Right cardiac atrium (tissue), 5 donors: ENCODE data around the gene RETREG3. TPM values are rescaled to one million over a fixed set of nuclear protein-coding genes. Genes with fewer than 3 reads are reported as not detected.

Experiments used
- ATAC-seq, 2 donors: fragments of 200-7000 bp; cut with Tn5 transposase; one replicate each; pipeline versions ENCODE4 v1.8.0 to v1.9.1; 2020; ENCODE audit warnings: moderate library complexity in 2 of 2, mild to moderate bottlenecking in 1 of 2
- DNase-seq, 3 donors: peaks; one replicate each; pipeline ENCODE4 v3.0.0-alpha.2; 2020
- H3K27ac ChIP-seq: one replicate; pipeline ENCODE4 v1.5.1; 2013; ENCODE audit warnings: mild to moderate bottlenecking, low read length, control low read depth, moderate library complexity
- H3K27me3 ChIP-seq: one replicate; pipeline ENCODE4 v1.6.1; 2013; ENCODE audit not compliant: control insufficient read depth, insufficient read depth
- H3K4me1 ChIP-seq: one replicate; pipeline ENCODE4 v1.6.1; 2013; ENCODE audit warnings: low read length; ENCODE audit not compliant: control insufficient read depth, insufficient read depth
- H3K4me3 ChIP-seq: one replicate; pipeline ENCODE4 v1.5.1; 2013; ENCODE audit warnings: low read length, control low read depth
- H3K9me3 ChIP-seq: one replicate; pipeline ENCODE4 v1.6.1; 2013; ENCODE audit warnings: low read length; ENCODE audit not compliant: control insufficient read depth
- WGBS: extraction: QIAGEN DNeasy Blood & Tissue Kit; methylation state at CpG from one replicate; pipeline ENCODE4 v1.1.7; 2013; 5-methylcytosine and 5-hydroxymethylcytosine counted together
- intact Hi-C, 4 donors: fragments of 100-400 bp; cut with DNase I; formaldehyde crosslinking; loops; one replicate each; pipeline versions ENCODE4 v1.11.0 to v1.14.0; 2022 to 2023
- polyA plus RNA-seq: library from polyadenylated mRNA; stranded (reverse); fragments of 200-250 nt; gene quantifications from one replicate; pipeline ENCODE4 v1.2.3, GENCODE V29; 2013
- total RNA-seq, 4 donors: library from RNA; stranded (reverse); fragmentation: NEBNext Ultra II Directional; extraction: Animal tissue kit (Norgen Biotek cat#: 25700); gene quantifications; one replicate each; pipeline ENCODE4 v1.2.1, GENCODE V29; 2021
- donor health status: healthy with polysubstance abuse.
- donor health status: DM: no; HTN: yes; CAD: no.
- donor health status: DM: no; HTN: no; CAD: no.
- donor health status: DM: no; HTN: yes; CAD: no; lungs with severe emphysema.
- donor health status: DM: yes; HTN: yes; CAD: no.

RETREG3 gene
- total and polyA plus RNA-seq, 5 donors, result 13.0 to 27.0 (median 24.9) TPM

GRCh38 chr17:42568341-42569111, 40.6 kb downstream of the RETREG3 start:
- Histone ChIP-seq H3K27ac (peak overlapping the region; percentile 9), H3K9me3 (no peaks in the 10 kb centered on the region), H3K27me3 (no peaks in the 10 kb centered on the region), H3K4me1 (peaks cover under 1% of the 10 kb centered on the region), H3K4me3 (no peak overlapping the region)
- no peak for DNase-seq
- ATAC-seq, result no peak
- intact Hi-C loops, result no loop called here
- 86% methylated on average over 14 of the region's 14 CpGs for WGBS

DNA sequence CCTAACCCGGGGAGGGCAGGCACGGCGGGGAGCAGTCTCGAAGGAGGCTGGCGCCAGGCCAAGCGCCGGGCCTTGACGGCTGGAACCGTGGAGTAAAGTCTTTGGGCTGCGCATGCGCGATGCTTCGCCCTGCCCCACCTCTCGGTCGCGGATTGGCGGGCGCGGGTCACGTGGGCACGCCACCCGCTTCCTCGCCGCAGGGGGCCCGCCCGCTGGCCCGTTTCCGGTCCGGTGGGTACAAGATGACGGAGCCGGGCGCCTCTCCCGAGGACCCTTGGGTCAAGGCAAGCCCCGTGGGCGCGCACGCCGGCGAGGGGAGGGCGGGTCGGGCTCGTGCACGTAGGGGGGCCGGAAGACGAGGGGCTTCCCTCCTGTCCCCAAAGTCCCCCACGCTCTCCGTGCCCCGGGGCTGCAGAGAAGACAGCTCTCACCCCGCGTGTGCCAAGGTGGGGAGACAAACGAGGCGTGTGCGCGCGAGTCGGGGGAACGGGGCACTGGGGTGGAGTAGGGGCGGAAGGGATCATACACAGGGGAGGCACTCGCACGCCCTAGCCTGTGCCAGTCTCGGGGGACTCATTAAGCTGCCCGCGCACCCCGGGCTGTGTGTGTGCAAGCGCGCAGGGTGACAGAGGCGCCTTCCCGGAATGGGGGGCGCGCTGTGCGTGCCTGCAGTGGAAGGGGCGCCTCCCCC, 42.1 kb downstream of the RETREG3 start, which contains the start of gene MLX:
TSS of gene MLX (plus strand) at position 218 of the 691 bp plus-strand sequence. CDS start at position 243, 25 bp downstream.
- under 1% methylated on average over 72 of the region's 72 CpGs for WGBS
- DNase-seq (peak; percentile 97 to 99 (median 99)), ATAC-seq (peak; percentile 85 to 87)
- intact Hi-C loops, result no loop called here
- H3K27me3 ChIP-seq, result no peaks in the 10 kb centered on the region
- peaks cover 7% of the 10 kb centered on the region for H3K4me1 ChIP-seq
- no peaks in the 10 kb centered on the region for H3K9me3 ChIP-seq
- peak within 1 kb of the TSS; percentile 87 for H3K4me3 ChIP-seq
- H3K27ac ChIP-seq, result peak within 1 kb of the TSS; percentile 91

DNA sequence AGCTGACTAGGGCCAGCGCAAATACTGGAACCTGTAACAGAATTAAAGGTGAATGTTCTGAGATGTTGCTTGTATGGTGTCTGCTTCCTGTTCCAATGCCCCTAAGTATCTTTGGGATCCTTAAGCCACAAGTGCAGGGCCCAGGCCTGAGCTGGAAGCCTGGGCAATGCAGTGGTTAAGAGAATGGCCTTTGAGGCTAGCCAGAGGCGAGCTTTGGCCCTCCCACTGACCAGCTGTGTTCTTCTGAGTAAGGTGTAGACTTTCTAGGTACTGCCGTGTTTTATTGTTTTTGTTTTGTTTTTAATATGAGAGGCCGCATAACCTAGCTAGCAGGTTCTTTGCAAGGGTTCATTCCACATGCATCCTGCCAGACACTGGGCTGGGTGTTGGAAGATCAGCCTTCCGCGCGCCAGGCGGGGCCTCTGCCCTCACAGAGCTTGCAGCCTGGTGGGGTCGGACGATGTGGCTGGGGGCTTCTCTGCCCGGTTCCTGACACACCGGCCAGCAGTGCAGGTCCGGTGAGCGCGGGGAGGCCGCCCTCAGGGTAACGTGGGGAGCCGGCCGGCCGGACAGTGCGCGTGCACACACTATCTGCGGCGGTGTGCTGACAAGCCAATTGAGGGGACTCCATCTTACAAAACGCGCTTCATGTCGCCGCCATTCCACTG, 42.8 kb downstream of the RETREG3 start:
- intact Hi-C loops, result no loop called here

GRCh38 chr17:42565523-42566214, 43.5 kb downstream of the RETREG3 start:
- H3K4me1 ChIP-seq, result peaks cover 10% of the 10 kb centered on the region
- H3K27me3 ChIP-seq, result no peaks in the 10 kb centered on the region
- 90% methylated on average over 16 of the region's 16 CpGs for WGBS
- DNase-seq (peak in 1 of 3 donors; percentile 60), ATAC-seq (no peak)
- H3K9me3 ChIP-seq, result no peaks in the 10 kb centered on the region
- H3K27ac ChIP-seq, result no peak overlapping the region
- H3K4me3 ChIP-seq, result no peak overlapping the region
- intact Hi-C loops, result no loop called here

More for the DNA sequence above, 42.8 kb downstream of the RETREG3 start:
- WGBS, result 26% methylated on average over 28 of the region's 28 CpGs
- H3K4me1 ChIP-seq, result peaks cover 10% of the 10 kb centered on the region
- no peaks in the 10 kb centered on the region for H3K9me3 ChIP-seq
- H3K27ac ChIP-seq, result peak overlapping the region; percentile 80
- DNase-seq, result no peak
- no peaks in the 10 kb centered on the region for H3K27me3 ChIP-seq
- peak overlapping the region; percentile 87 for H3K4me3 ChIP-seq
- ATAC-seq, result no peak

GRCh38 chr17:42564815-42565522, 44.2 kb downstream of the RETREG3 start:
- no peaks in the 10 kb centered on the region for H3K9me3 ChIP-seq
- H3K4me1 ChIP-seq, result peaks cover 10% of the 10 kb centered on the region
- DNase-seq, result no peak
- H3K27ac ChIP-seq, result no peak overlapping the region
- ATAC-seq, result no peak
- intact Hi-C loops, result no loop called here
- 88% methylated on average over 15 of the region's 15 CpGs for WGBS
- no peaks in the 10 kb centered on the region for H3K27me3 ChIP-seq
- H3K4me3 ChIP-seq, result no peak overlapping the region

GRCh38 chr17:42563950-42564349, 45.2 kb downstream of the RETREG3 start:
- no peak for DNase-seq
- peaks cover 10% of the 10 kb centered on the region for H3K4me1 ChIP-seq

GRCh38 chr17:42563543-42563942, 45.6 kb downstream of the RETREG3 start:
- Histone ChIP-seq H3K4me1 (peaks cover 10% of the 10 kb centered on the region), H3K4me3 (no peak overlapping the region), H3K27me3 (no peaks in the 10 kb centered on the region), H3K27ac (no peak overlapping the region), H3K9me3 (no peaks in the 10 kb centered on the region)
- ATAC-seq (no peak), DNase-seq (no peak)
- 19% methylated on average over 1 of the region's 1 CpG for WGBS
- intact Hi-C loops, result no loop called here

More at GRCh38 chr17:42563950-42564349, 45.2 kb downstream of the RETREG3 start:
- Histone ChIP-seq H3K27ac (no peak overlapping the region), H3K4me3 (no peak overlapping the region), H3K27me3 (no peaks in the 10 kb centered on the region), H3K9me3 (no peaks in the 10 kb centered on the region)
- 82% methylated on average over 9 of the region's 9 CpGs for WGBS
- ATAC-seq, result no peak
- intact Hi-C loops, result no loop called here

- no peaks in the 10 kb centered on the region for H3K27me3 ChIP-seq
- 79% methylated on average over 14 of the region's 14 CpGs for WGBS
- peak in 1 of 3 donors; percentile 61 for DNase-seq
- H3K4me1 ChIP-seq, result peaks cover 10% of the 10 kb centered on the region
- no peak overlapping the region for H3K27ac ChIP-seq
- H3K4me3 ChIP-seq, result peak overlapping the region; percentile 86
- no peak for ATAC-seq
- no peaks in the 10 kb centered on the region for H3K9me3 ChIP-seq
- intact Hi-C loops, result no loop called here
Observed at GRCh38 chr17:42563143-42563509, 46.0 kb downstream of the RETREG3 start.

GRCh38 chr17:42562388-42563142, 46.6 kb downstream of the RETREG3 start:
- Histone ChIP-seq H3K4me3 (peak overlapping the region; percentile 86), H3K4me1 (peaks cover 10% of the 10 kb centered on the region), H3K27ac (peak overlapping the region; percentile 74), H3K9me3 (no peaks in the 10 kb centered on the region), H3K27me3 (no peaks in the 10 kb centered on the region)
- intact Hi-C loops, result no loop called here
- WGBS, result 12% methylated on average over 48 of the region's 48 CpGs
- ATAC-seq (peak; percentile 0 to 3), DNase-seq (peak in 2 of 3 donors; percentile 67 to 72)
